Parathyroid adenoma (tissue), 2 donors: ENCODE measurements around the gene ADCYAP1R1.

ENCODE experiments used
- H2AFZ ChIP-seq: fragments of 300-600 bp; sonication (generic); one replicate; pipeline ENCODE4 v1.7.0; 2017; ENCODE audit warnings: antibody characterized with exemption, mild to moderate bottlenecking
- H3K27ac ChIP-seq: fragments of 300-600 bp; sonication (generic); one replicate; pipeline ENCODE4 v1.7.0; 2017
- H3K27me3 ChIP-seq: fragments of 300-600 bp; sonication (generic); one replicate; pipeline ENCODE4 v1.7.0; 2017; ENCODE audit warnings: low read length; ENCODE audit not compliant: control insufficient read depth, insufficient read depth
- H3K36me3 ChIP-seq: fragments of 300-600 bp; sonication (generic); one replicate; pipeline ENCODE4 v1.7.0; 2017; ENCODE audit warnings: low read length; ENCODE audit not compliant: control insufficient read depth, insufficient read depth
- H3K4me1 ChIP-seq: fragments of 300-600 bp; sonication (generic); one replicate; pipeline ENCODE4 v1.7.0; 2017; ENCODE audit warnings: control low read depth
- H3K4me2 ChIP-seq: fragments of 300-600 bp; sonication (generic); one replicate; pipeline ENCODE4 v1.7.0; 2017; ENCODE audit warnings: low read length
- H3K4me3 ChIP-seq: fragments of 300-600 bp; sonication (generic); one replicate; pipeline ENCODE4 v1.7.0; 2017; ENCODE audit warnings: low read depth, low read length
- H3K79me2 ChIP-seq: fragments of 300-600 bp; sonication (generic); one replicate; pipeline ENCODE4 v1.7.0; 2017; ENCODE audit warnings: control low read depth
- H3K9ac ChIP-seq: fragments of 300-600 bp; sonication (generic); one replicate; pipeline ENCODE4 v1.7.0; 2017; ENCODE audit warnings: mild to moderate bottlenecking
- H3K9me3 ChIP-seq: fragments of 300-600 bp; sonication (generic); one replicate; pipeline ENCODE4 v1.7.0; 2017; ENCODE audit warnings: low read length; ENCODE audit not compliant: control insufficient read depth
- CTCF ChIP-seq: fragments of 300-600 bp; sonication (generic); IDR thresholded peaks from one replicate; pipeline ENCODE4 v1.7.0; 2017; ENCODE audit warnings: antibody characterized with exemption, mild to moderate bottlenecking
- donor health status: primary hyperparathyroidism.

Gene ADCYAP1R1

GRCh38 chr7:31106303-31107105 lies 54.4 kb downstream of the ADCYAP1R1 start:
- Histone ChIP-seq H3K4me2 (no peak overlapping the region), H3K36me3 (no peaks in the 10 kb centered on the region), H3K9me3 (no peaks in the 10 kb centered on the region), H2AFZ (no peak overlapping the region), H3K27me3 (no peaks in the 10 kb centered on the region), H3K4me1 (no peaks in the 10 kb centered on the region), H3K9ac (no peak overlapping the region), H3K27ac (no peak overlapping the region), H3K79me2 (no peaks in the 10 kb centered on the region), H3K4me3 (no peak overlapping the region)
- no peak for TF ChIP-seq CTCF

- Histone ChIP-seq H3K9me3 (no peaks in the 10 kb centered on the region), H3K79me2 (no peaks in the 10 kb centered on the region), H3K4me3 (no peak overlapping the region), H3K4me2 (no peak overlapping the region), H3K9ac (no peak overlapping the region), H3K4me1 (no peaks in the 10 kb centered on the region), H2AFZ (no peak overlapping the region), H3K27me3 (no peaks in the 10 kb centered on the region), H3K27ac (no peak overlapping the region), H3K36me3 (no peaks in the 10 kb centered on the region)
- TF ChIP-seq CTCF, result no peak
These were observed 55.3 kb downstream of the ADCYAP1R1 start for GRCh38 chr7:31107106-31108090.

- Histone ChIP-seq H3K27me3 (no peaks in the 10 kb centered on the region), H3K27ac (no peak overlapping the region), H3K36me3 (no peaks in the 10 kb centered on the region), H3K9ac (no peak overlapping the region), H3K4me2 (no peak overlapping the region), H3K9me3 (no peaks in the 10 kb centered on the region), H3K79me2 (no peaks in the 10 kb centered on the region), H3K4me3 (no peak overlapping the region), H3K4me1 (no peaks in the 10 kb centered on the region), H2AFZ (no peak overlapping the region)
- no peak for TF ChIP-seq CTCF
These were observed 56.1 kb downstream of the ADCYAP1R1 start for GRCh38 chr7:31108097-31108657.

GRCh38 chr7:31109751-31110150 lies 57.6 kb downstream of the ADCYAP1R1 start:
- H3K9me3 ChIP-seq, result no peaks in the 10 kb centered on the region
- no peaks in the 10 kb centered on the region for H3K27me3 ChIP-seq
- no peak overlapping the region for H3K9ac ChIP-seq
- H3K4me2 ChIP-seq, result no peak overlapping the region
- H3K4me3 ChIP-seq, result no peak overlapping the region
- no peaks in the 10 kb centered on the region for H3K36me3 ChIP-seq
- no peak for TF ChIP-seq CTCF
- H3K27ac ChIP-seq, result no peak overlapping the region
- no peak overlapping the region for H2AFZ ChIP-seq
- H3K79me2 ChIP-seq, result no peaks in the 10 kb centered on the region
- no peaks in the 10 kb centered on the region for H3K4me1 ChIP-seq
